IMR-90 (cell line): ENCODE measurements around the gene DDHD1.

Source experiments
- CEBPB ChIP-seq: IDR thresholded peaks from 2 replicates; pipeline ENCODE4 v1.6.1; 2012; ENCODE audit warnings: low read depth, low read length, improper control_type of control experiment
- CHD1 ChIP-seq: IDR thresholded peaks from 2 replicates; pipeline ENCODE4 v1.6.1; 2012; ENCODE audit warnings: low read depth, low read length, improper control_type of control experiment
- MXI1 ChIP-seq: IDR thresholded peaks from 2 replicates; pipeline ENCODE4 v1.6.1; 2012; ENCODE audit warnings: low read depth, mild to moderate bottlenecking, low read length, moderate library complexity, borderline replicate concordance
- NFE2L2 ChIP-seq: fragments of 150-350 bp; IDR thresholded peaks from 2 replicates; pipeline ENCODE4 v1.6.1; 2016; ENCODE audit warnings: low read depth, mild to moderate bottlenecking, low read length
- POLR2A ChIP-seq: IDR thresholded peaks from 2 replicates; pipeline ENCODE4 v1.6.1; 2012; ENCODE audit warnings: mild to moderate bottlenecking, low read depth, low read length
- RAD21 ChIP-seq: IDR thresholded peaks from 2 replicates; pipeline ENCODE4 v1.6.1; 2012; ENCODE audit warnings: low read length, improper control_type of control experiment
- RFX5 ChIP-seq: IDR thresholded peaks from 2 replicates; pipeline ENCODE4 v1.8.0; 2012; ENCODE audit warnings: low read depth, mild to moderate bottlenecking, low read length, moderate library complexity
- SMC3 ChIP-seq: fragments of 150-350 bp; IDR thresholded peaks from 2 replicates; pipeline ENCODE4 v1.6.1; 2016; ENCODE audit warnings: low read depth, mild to moderate bottlenecking, antibody characterized with exemption, low read length, moderate library complexity
- TF ChIP-seq, protein P1 (sequence below): conservative IDR thresholded peaks from 2 replicates; pipeline ENCODE4 v1.5.1; 2012; ENCODE audit warnings: mild to moderate bottlenecking, low read depth, low read length, improper control_type of control experiment
- TF ChIP-seq, protein P2 (sequence below): fragments of 150-350 bp; IDR thresholded peaks from 2 replicates; pipeline ENCODE4 v1.6.1; 2017; ENCODE audit warnings: mild to moderate bottlenecking, antibody characterized with exemption, low read length, low read depth
- TF ChIP-seq, protein P3 (sequence below): fragments of 150-350 bp; IDR thresholded peaks from 2 replicates; pipeline ENCODE4 v1.6.1; 2016; ENCODE audit warnings: low read depth, mild to moderate bottlenecking, low read length, moderate library complexity, borderline replicate concordance

DNA sequence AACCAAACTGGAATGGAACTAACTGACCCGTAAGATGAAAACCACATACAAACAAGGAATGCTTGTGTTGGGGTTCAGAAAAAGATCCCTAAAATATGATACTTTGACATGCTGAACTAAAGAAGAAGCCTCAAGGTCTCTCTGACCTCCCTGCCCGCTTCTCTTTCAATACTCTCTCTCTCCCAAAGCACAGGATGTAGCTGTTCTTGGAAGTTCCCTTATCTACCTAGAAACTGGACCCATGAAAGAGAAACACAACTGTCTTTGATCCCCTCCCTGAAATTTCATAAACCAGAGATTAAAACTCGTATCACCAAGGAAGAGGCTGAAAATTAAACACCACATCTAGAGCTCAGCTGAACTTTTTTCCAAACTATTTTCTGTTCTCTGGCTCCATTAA is 125.6 kb downstream of the DDHD1 start:
- TF ChIP-seq, protein P1, sequence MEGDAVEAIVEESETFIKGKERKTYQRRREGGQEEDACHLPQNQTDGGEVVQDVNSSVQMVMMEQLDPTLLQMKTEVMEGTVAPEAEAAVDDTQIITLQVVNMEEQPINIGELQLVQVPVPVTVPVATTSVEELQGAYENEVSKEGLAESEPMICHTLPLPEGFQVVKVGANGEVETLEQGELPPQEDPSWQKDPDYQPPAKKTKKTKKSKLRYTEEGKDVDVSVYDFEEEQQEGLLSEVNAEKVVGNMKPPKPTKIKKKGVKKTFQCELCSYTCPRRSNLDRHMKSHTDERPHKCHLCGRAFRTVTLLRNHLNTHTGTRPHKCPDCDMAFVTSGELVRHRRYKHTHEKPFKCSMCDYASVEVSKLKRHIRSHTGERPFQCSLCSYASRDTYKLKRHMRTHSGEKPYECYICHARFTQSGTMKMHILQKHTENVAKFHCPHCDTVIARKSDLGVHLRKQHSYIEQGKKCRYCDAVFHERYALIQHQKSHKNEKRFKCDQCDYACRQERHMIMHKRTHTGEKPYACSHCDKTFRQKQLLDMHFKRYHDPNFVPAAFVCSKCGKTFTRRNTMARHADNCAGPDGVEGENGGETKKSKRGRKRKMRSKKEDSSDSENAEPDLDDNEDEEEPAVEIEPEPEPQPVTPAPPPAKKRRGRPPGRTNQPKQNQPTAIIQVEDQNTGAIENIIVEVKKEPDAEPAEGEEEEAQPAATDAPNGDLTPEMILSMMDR: no peak
- TF ChIP-seq POLR2A (no peak), CEBPB (no peak), SMC3 (no peak), RAD21 (no peak), CHD1 (no peak), MXI1 (no peak), NFE2L2 (no peak), RFX5 (no peak)
- TF ChIP-seq, protein P2, sequence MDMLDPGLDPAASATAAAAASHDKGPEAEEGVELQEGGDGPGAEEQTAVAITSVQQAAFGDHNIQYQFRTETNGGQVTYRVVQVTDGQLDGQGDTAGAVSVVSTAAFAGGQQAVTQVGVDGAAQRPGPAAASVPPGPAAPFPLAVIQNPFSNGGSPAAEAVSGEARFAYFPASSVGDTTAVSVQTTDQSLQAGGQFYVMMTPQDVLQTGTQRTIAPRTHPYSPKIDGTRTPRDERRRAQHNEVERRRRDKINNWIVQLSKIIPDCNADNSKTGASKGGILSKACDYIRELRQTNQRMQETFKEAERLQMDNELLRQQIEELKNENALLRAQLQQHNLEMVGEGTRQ: no peak
- TF ChIP-seq, protein P3, sequence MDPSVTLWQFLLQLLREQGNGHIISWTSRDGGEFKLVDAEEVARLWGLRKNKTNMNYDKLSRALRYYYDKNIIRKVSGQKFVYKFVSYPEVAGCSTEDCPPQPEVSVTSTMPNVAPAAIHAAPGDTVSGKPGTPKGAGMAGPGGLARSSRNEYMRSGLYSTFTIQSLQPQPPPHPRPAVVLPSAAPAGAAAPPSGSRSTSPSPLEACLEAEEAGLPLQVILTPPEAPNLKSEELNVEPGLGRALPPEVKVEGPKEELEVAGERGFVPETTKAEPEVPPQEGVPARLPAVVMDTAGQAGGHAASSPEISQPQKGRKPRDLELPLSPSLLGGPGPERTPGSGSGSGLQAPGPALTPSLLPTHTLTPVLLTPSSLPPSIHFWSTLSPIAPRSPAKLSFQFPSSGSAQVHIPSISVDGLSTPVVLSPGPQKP: no peak
